SU-DHL-6 (cell line): Measurements from ENCODE around the gene TUFT1.

ENCODE experiments used
- CTCF ChIP-seq: fragments of 200-600 bp; sonication (generic); IDR thresholded peaks from one replicate; pipeline ENCODE4 v1.5.1; 2017; ENCODE audit warnings: antibody characterized with exemption, mild to moderate bottlenecking, low read length, moderate library complexity; ENCODE audit not compliant: insufficient read depth, poor library complexity, severe bottlenecking
- EZH2phosphoT487 ChIP-seq: fragments of 200-600 bp; sonication (generic), shearing (Covaris generic); conservative IDR thresholded peaks from 2 replicates; pipeline ENCODE4 v1.6.1; 2018; ENCODE audit warnings: mild to moderate bottlenecking, antibody characterized with exemption, low read length, moderate library complexity, mixed read lengths

- TF ChIP-seq CTCF (no peak), EZH2phosphoT487 (no peak)
Measured at GRCh38 chr1:151618470-151618869, 78.4 kb downstream of the TUFT1 start.
